Measurements from ENCODE around the gene ADK. TPM values are rescaled to one million over a fixed set of nuclear protein-coding genes. Genes with fewer than 3 reads are reported as not detected.

The ADK gene
- total RNA-seq, 2 experiments from 2014 or later = 26.4 to 31.1 TPM

DNA sequence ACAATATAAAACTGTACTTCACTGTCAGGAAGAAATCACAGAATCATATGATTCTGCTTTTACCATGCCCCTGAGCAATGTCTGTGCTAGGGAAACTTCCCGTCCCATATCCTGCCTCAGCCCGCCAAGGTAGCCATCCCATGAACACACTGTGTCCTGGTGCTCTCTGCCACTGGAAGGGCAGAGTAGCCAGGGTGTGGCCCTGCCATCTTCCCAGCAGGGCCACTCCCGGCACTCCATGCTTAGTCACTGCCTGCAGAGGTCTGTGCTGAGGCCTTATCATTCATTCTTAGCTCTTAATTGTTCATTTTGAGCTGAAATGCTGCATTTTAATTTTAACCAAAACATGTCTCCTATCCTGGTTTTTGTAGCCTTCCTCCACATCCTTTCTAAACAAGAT lies 32.2 kb upstream of the ADK start:
- H3K27ac ChIP-seq (ENCODE audit: low read depth, low read length, poor library complexity, severe bottlenecking) = no peak overlapping the region
- H3K4me2 ChIP-seq (ENCODE audit: low read length) = no peak overlapping the region

DNA sequence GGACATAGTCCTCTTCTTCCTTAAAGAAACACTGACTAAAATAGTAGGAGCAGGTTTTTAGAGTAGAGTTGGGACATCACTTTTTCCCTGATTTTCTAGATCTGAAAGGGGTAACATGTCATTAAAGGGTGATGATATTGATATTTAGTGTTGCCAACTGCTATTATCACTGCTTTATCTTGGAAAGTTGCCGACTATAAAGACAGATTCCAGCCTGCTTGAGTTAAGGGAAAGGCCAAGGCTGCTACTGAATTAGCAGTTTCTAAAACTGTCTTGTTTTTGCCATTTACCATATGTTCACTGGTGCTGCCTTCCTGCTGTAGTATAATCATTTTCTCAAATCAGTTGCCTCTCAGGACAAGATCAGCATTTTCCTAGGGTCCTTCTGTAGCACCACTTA lies 30.1 kb upstream of the ADK start:
- Histone ChIP-seq H3K4me2 (ENCODE audit: low read length) (no peak overlapping the region), H3K36me3 (ENCODE audit: insufficient read depth, low read length) (peaks cover 97% of the 10 kb centered on the region), H4K20me1 (ENCODE audit: insufficient read depth, low read length) (no peaks in the 10 kb centered on the region), H3K79me2 (ENCODE audit: insufficient read depth, low read depth, low read length) (no peaks in the 10 kb centered on the region), H3K27ac (ENCODE audit: low read depth, low read length, poor library complexity, severe bottlenecking) (no peak overlapping the region), H2AFZ (ENCODE audit: low read length) (no peak overlapping the region), H3K4me1 (ENCODE audit: insufficient read depth, low read length, poor library complexity, severe bottlenecking) (no peaks in the 10 kb centered on the region), H3K4me3 (ENCODE audit: low read depth, low read length, poor library complexity, severe bottlenecking) (no peak overlapping the region), H3K9me2 (ENCODE audit: insufficient read depth, low read length) (no peaks in the 10 kb centered on the region), H3K9me3 (ENCODE audit: low read length) (no peaks in the 10 kb centered on the region)
- CTCF ChIA-PET (ENCODE audit: unreplicated experiment) = no interaction called here
- TF ChIP-seq, protein P1, sequence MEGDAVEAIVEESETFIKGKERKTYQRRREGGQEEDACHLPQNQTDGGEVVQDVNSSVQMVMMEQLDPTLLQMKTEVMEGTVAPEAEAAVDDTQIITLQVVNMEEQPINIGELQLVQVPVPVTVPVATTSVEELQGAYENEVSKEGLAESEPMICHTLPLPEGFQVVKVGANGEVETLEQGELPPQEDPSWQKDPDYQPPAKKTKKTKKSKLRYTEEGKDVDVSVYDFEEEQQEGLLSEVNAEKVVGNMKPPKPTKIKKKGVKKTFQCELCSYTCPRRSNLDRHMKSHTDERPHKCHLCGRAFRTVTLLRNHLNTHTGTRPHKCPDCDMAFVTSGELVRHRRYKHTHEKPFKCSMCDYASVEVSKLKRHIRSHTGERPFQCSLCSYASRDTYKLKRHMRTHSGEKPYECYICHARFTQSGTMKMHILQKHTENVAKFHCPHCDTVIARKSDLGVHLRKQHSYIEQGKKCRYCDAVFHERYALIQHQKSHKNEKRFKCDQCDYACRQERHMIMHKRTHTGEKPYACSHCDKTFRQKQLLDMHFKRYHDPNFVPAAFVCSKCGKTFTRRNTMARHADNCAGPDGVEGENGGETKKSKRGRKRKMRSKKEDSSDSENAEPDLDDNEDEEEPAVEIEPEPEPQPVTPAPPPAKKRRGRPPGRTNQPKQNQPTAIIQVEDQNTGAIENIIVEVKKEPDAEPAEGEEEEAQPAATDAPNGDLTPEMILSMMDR (conservative IDR thresholded peaks at IDR 0.05; ENCODE audit: low read length) = no peak
- no peak for TF ChIP-seq EZH2phosphoT487 (IDR thresholded peaks at IDR 0.05; ENCODE audit: borderline replicate concordance, low read depth, low read length)
- DNase-seq (ENCODE audit: low spot score) = no peak
- POLR2A ChIA-PET = interaction anchor here (0.6 to 1.6 kb wide), 2 partner anchors 14 to 768 kb away, joined by 3 to 4 read pairs; no protein-coding TSS in a partner anchor
- intact Hi-C loops (cut with micrococcal nuclease; ENCODE audit: unreplicated experiment) = no loop called here
- no TSS peak for BruUV-seq (replicated peaks)

More for the DNA sequence above, 32.2 kb upstream of the ADK start:
- H3K9me3 ChIP-seq (ENCODE audit: low read length) = no peaks in the 10 kb centered on the region
- TF ChIP-seq, protein P1 (conservative IDR thresholded peaks at IDR 0.05; ENCODE audit: low read length) = no peak
- TF ChIP-seq EZH2phosphoT487 (IDR thresholded peaks at IDR 0.05; ENCODE audit: borderline replicate concordance, low read depth, low read length) = no peak
- H3K9me2 ChIP-seq (ENCODE audit: insufficient read depth, low read length) = no peaks in the 10 kb centered on the region
- H4K20me1 ChIP-seq (ENCODE audit: insufficient read depth, low read length) = no peaks in the 10 kb centered on the region
- ChIA-PET CTCF (ENCODE audit: unreplicated experiment) (no interaction called here), POLR2A (interaction anchor here (0.6 kb wide), 1 partner anchor 126 kb away, joined by 4 read pairs; no protein-coding TSS in a partner anchor)
- no peak for DNase-seq (ENCODE audit: low spot score)
- H3K36me3 ChIP-seq (ENCODE audit: insufficient read depth, low read length) = peaks cover 96% of the 10 kb centered on the region
- BruUV-seq (replicated peaks) = no TSS peak
- H3K4me1 ChIP-seq (ENCODE audit: insufficient read depth, low read length, poor library complexity, severe bottlenecking) = no peaks in the 10 kb centered on the region
- H3K4me3 ChIP-seq (ENCODE audit: low read depth, low read length, poor library complexity, severe bottlenecking) = no peak overlapping the region
- no peak overlapping the region for H2AFZ ChIP-seq (ENCODE audit: low read length)
- H3K79me2 ChIP-seq (ENCODE audit: insufficient read depth, low read depth, low read length) = no peaks in the 10 kb centered on the region
- intact Hi-C loops (cut with micrococcal nuclease; ENCODE audit: unreplicated experiment) = loop anchor here (5.0 kb wide), 1 partner anchor 113 kb away; no protein-coding TSS in a partner anchor

DNA sequence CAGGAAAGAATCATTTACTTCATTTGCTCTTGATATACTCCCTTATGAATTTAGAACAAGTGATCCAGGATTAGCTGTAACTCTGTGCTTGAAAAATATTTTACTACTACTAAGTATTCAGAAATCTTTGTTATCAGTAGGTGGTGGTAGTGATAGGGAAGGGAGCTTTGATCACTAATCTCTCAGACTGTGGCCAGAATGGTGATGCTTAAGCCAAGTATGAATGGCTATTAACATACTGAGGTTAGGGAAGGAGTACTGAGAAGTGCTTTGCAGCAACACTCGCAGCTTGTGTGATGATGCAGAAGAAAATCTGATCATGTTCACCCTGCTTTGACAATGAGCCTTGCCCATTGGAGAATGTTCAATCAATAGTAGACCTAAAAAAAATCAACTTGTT lies 29.7 kb upstream of the ADK start:
- CTCF ChIA-PET (ENCODE audit: unreplicated experiment) = no interaction called here
- Histone ChIP-seq H3K4me1 (ENCODE audit: insufficient read depth, low read length, poor library complexity, severe bottlenecking) (no peaks in the 10 kb centered on the region), H3K9me2 (ENCODE audit: insufficient read depth, low read length) (no peaks in the 10 kb centered on the region), H3K4me2 (ENCODE audit: low read length) (no peak overlapping the region), H3K79me2 (ENCODE audit: insufficient read depth, low read depth, low read length) (no peaks in the 10 kb centered on the region), H3K9me3 (ENCODE audit: low read length) (no peaks in the 10 kb centered on the region), H3K4me3 (ENCODE audit: low read depth, low read length, poor library complexity, severe bottlenecking) (no peak overlapping the region), H3K36me3 (ENCODE audit: insufficient read depth, low read length) (peaks cover 97% of the 10 kb centered on the region), H4K20me1 (ENCODE audit: insufficient read depth, low read length) (no peaks in the 10 kb centered on the region), H3K27ac (ENCODE audit: low read depth, low read length, poor library complexity, severe bottlenecking) (no peak overlapping the region), H2AFZ (ENCODE audit: low read length) (no peak overlapping the region)
- POLR2A ChIA-PET = interaction anchor here (0.6 to 1.6 kb wide), 2 partner anchors 14 to 768 kb away, joined by 3 to 4 read pairs; no protein-coding TSS in a partner anchor
- no TSS peak for BruUV-seq (replicated peaks)
- DNase-seq (ENCODE audit: low spot score) = no peak
- no peak for TF ChIP-seq EZH2phosphoT487 (IDR thresholded peaks at IDR 0.05; ENCODE audit: borderline replicate concordance, low read depth, low read length)
- TF ChIP-seq, protein P1 (conservative IDR thresholded peaks at IDR 0.05; ENCODE audit: low read length) = no peak
- intact Hi-C loops (cut with micrococcal nuclease; ENCODE audit: unreplicated experiment) = no loop called here

Data from OCI-LY7 (cell line).